ENCODE results near the gene PRPF38B. TPM values are rescaled to one million over a fixed set of nuclear protein-coding genes. Genes with fewer than 3 reads are reported as not detected.
"Not testable (repeated sequence)": the region's sequence is repeated elsewhere in the genome, so short reads cannot be mapped to it uniquely, and the experiment has no call there.

PRPF38B gene
- 10 to 100 TPM; 73.8 to 75.4 TPM for total RNA-seq

GRCh38 chr1:108691942-108692723 lies at the start of gene PRPF38B:
PRPF38B (plus strand) TSS chr1:108692310; CDS start chr1:108692592, 282 bp downstream.
- POLR2A ChIA-PET: interaction anchor here (0.5 to 3.8 kb wide), 11 partner anchors 11 to 492 kb away, joined by 3 to 74 read pairs (median 8); partner anchors contain the start of genes EEIG2, HENMT1 and SLC25A24
- CTCF ChIA-PET: interaction anchor here (0.8 to 2.8 kb wide), 8 partner anchors 10 to 131 kb away, joined by 3 to 18 read pairs (median 4); partner anchors contain the start of genes HENMT1 and STXBP3

DNA sequence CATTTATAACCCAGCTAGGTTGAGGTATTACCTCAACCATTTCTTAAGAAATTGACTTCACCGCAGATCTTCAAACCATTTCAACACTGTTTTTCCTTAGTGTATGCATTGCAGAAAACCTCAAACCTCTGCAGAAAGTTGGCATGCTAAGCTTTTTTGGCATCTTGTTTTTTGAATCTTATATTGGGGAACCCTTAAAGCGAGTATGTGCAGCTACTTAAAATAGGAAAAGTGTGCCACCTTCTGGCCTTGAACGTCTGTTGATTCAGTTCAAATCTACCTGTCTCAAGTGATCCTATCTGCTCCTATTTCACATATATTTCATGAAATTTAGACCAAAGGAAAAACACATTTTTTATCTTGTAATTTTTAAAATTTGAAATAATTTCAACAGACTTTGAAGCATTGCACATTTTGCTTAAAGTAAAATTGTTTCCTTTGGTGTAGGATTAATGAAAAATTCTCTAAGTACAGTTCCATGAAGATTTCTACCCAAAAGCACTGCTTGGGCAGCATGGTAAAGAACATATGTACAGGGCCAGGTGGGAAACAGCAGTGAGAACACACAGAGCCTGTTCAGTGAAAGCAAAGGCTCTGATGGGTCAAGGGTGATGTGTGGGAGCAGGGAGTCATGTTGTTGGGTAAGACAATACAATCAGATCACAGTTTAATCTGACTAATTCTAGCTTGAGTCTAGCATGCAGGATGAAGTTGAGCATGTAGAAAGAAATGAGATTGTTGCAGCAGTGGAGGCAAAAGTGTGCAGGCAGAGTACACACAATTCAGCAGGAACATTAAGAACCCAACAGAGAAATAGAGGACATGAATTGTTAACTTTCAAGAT lies 48.4 kb upstream of the PRPF38B start:
- POLR2A ChIA-PET: interaction anchor here (1.0 to 5.4 kb wide), 4 partner anchors 18 to 83 kb away, joined by 3 to 55 read pairs (median 32); partner anchors contain the start of genes EEIG2, HENMT1 and PRPF38B
- CTCF ChIA-PET: interaction anchor here (0.6 to 4.5 kb wide), 14 partner anchors 11 to 142 kb away, joined by 3 to 30 read pairs (median 4); partner anchors contain the start of genes EEIG2, HENMT1 and PRPF38B

DNA sequence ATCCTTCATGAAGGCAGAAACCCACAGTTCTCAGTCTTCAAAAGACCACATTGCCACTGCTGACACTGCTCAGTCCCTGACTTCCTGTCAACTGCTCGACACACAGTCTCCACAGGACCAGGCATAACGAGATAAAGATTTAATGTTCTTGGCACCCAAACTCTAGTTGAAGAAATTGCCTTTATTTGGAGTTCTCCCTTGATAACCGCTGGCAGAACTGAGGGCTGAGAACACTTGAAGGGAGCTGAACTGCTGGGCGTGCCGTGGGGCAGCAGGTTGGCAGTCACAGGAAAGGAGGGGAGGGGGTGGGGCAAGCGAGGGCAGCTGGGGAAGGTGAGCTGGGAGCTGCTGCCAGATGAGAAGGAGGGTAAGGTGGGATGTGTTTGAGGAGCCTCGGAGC lies 47.1 kb upstream of the PRPF38B start:
- ChIA-PET POLR2A (interaction anchor here (0.8 to 5.4 kb wide), 3 partner anchors 17 to 84 kb away, joined by 4 to 55 read pairs (median 54); partner anchors contain the start of genes HENMT1 and PRPF38B), CTCF (interaction anchor here (0.9 to 4.5 kb wide), 7 partner anchors 16 to 134 kb away, joined by 3 to 30 read pairs (median 18); partner anchors contain the start of genes EEIG2, HENMT1 and PRPF38B)

DNA sequence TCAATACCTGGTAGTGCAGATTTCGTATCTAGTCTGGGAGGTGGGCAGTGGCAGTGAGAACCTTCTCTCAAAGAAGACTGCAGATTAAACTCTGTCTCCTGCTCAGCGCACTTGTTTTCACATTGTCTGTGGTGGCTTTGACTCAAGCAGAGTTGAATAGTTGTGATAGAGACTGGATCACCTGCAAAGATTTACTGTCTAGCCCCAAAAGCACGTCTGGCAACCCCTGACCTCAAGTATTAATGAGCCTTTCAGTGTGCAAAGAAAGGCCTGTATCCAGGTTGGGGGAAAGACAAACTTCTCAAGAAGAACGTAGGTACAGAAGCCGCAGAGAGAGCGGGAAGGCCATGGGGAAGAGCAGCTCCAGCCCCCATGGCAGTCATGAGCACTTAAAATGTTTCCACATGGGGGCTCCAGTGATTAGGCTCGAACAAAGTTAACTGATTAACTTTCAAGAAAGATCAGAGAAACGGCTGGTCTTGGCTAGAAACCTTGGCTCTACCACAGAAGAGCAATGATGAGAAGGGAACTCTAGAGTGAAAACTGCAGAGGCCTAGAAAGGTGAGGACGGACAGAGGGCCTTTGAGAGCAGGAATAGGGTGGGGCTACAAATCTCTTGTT lies 46.4 kb upstream of the PRPF38B start:
- POLR2A ChIA-PET: interaction anchor here (0.8 to 5.4 kb wide), 3 partner anchors 16 to 85 kb away, joined by 4 to 55 read pairs (median 54); partner anchors contain the start of genes HENMT1 and PRPF38B
- CTCF ChIA-PET: interaction anchor here (1.5 to 4.5 kb wide), 4 partner anchors 16 to 85 kb away, joined by 6 to 30 read pairs (median 22); partner anchors contain the start of genes EEIG2, HENMT1 and PRPF38B

GRCh38 chr1:108646265-108646647 lies 45.9 kb upstream of the PRPF38B start:
- POLR2A ChIA-PET: interaction anchor here (1.1 to 5.4 kb wide), 3 partner anchors 15 to 56 kb away, joined by 3 to 55 read pairs (median 54); partner anchors contain the start of genes HENMT1 and PRPF38B
- CTCF ChIA-PET: interaction anchor here (1.5 to 4.5 kb wide), 4 partner anchors 11 to 86 kb away, joined by 6 to 30 read pairs (median 12); partner anchors contain the start of genes EEIG2, HENMT1 and PRPF38B

GRCh38 chr1:108646648-108647269 lies 45.4 kb upstream of the PRPF38B start:
- CTCF ChIA-PET: interaction anchor here (1.1 to 4.5 kb wide), 5 partner anchors 10 to 86 kb away, joined by 4 to 30 read pairs (median 7); partner anchors contain the start of genes EEIG2, HENMT1 and PRPF38B
- POLR2A ChIA-PET: interaction anchor here (0.8 to 5.4 kb wide), 5 partner anchors 9 to 87 kb away, joined by 3 to 55 read pairs (median 4); partner anchors contain the start of genes EEIG2, HENMT1 and PRPF38B

GRCh38 chr1:108653431-108654105 lies 38.5 kb upstream of the PRPF38B start:
- ChIA-PET CTCF (no interaction called here), POLR2A (no interaction called here)

DNA sequence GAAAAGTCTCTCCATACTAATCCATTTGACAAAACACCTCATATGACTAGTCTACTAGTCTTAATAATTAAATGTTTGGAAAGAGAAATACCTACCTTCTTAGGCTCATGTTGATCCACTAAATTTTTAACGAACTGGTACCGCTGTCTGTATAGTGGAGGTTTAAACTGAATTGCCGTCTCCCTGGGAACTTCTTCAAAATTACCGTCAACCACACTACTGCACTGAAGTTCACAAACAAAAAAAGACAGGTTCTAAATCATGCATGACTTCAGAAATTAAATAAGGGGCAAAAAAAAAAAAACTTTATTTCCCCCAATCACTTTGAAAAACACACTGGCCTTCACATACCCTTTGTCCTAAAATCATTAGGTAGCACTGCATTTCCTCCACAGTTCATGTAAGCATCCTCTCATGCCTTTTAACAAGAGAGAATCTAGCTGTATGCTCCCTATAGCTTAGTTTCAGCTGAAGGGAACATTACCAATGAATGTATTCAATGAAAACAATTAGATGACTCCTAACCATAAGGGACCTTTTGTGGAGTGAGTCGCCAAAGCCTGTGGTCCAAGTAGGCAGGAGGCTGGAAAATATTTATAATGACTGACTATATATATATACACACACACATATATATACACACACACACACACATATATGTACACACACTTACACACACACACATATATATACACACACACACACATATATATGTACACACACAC lies 34.6 kb upstream of the PRPF38B start:
- POLR2A ChIA-PET: no interaction called here

DNA sequence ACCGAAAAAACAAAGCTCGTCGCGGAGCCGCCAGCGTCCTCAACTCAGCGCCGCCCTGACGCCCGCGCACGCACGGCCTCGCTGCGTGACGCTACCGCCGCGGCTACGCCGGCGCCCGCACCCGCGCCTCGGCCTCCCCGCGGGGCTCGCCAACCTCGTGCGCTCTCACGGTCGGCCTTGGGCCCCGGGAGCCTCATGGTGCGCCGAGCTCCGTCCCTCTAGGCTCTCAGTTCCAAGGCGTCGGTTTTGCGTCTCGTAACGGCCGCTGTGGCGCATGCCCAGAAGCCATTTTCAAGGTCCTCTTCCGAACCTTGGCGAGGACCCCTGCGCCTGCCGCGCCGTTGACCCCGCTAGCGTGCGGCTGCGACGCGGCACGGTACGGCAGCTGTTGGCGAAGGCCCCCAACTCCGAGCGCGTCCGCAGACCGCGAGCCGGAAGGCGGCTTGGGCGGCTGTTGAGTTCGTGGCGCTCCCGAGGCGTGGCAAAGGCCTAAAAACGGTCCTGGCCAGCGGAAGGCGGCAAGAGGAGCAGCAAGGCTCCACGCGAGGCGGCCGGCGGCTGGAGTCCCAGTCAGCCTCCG lies 31.0 kb upstream of the PRPF38B start, which contains the start of gene HENMT1:
TSS of gene HENMT1 (minus strand) at position 64 of the 580 bp plus-strand sequence. CDS start 1,209 bp downstream, outside the sequence.
- ChIA-PET POLR2A (interaction anchor here (0.7 to 4.7 kb wide), 8 partner anchors 15 to 555 kb away, joined by 3 to 74 read pairs (median 4); partner anchors contain the start of genes EEIG2, PRPF38B and STXBP3), CTCF (interaction anchor here (0.7 to 2.8 kb wide), 6 partner anchors 16 to 149 kb away, joined by 3 to 30 read pairs (median 5); partner anchors contain the start of gene PRPF38B)

More for the DNA sequence above, 34.6 kb upstream of the PRPF38B start:
- CTCF ChIA-PET: interaction anchor here (2.4 kb wide), 1 partner anchor 11 kb away, joined by 7 read pairs; no protein-coding TSS in a partner anchor

GRCh38 chr1:108663074-108663473 lies 29.0 kb upstream of the PRPF38B start:
- ChIA-PET CTCF (interaction anchor here (1.3 to 2.8 kb wide), 2 partner anchors 16 to 29 kb away, joined by 4 to 10 read pairs; partner anchors contain the start of gene PRPF38B), POLR2A (interaction anchor here (0.9 to 4.7 kb wide), 2 partner anchors 30 to 34 kb away, joined by 3 to 74 read pairs; partner anchors contain the start of gene PRPF38B)

DNA sequence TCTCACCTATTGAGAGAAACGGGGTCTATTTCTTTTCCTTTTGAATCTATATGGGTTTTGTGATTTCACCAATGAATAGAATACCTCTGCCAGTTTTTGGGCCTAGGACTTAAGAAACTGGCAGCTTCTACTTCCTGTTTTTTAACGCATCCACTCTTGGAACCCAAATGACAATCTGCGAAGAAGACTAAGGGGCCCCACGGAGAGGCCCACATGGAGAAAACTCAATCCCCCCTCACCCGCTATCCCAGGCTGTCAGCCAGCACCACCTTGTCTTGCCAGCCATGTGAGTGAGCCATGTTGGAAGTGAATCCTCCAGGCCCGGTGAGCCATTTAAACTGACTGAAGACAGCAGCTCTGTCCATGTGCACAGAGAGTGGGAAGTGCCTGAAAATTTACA lies 27.6 kb upstream of the PRPF38B start:
- ChIA-PET POLR2A (interaction anchor here (4.7 kb wide), 1 partner anchor 28 kb away, joined by 74 read pairs; the partner anchor contains the start of gene PRPF38B), CTCF (no interaction called here)

GRCh38 chr1:108665067-108665466 lies 27.0 kb upstream of the PRPF38B start:
- CTCF ChIA-PET: interaction anchor here (0.6 to 0.8 kb wide), 2 partner anchors 18 to 76 kb away, joined by 3 to 4 read pairs; no protein-coding TSS in a partner anchor
- POLR2A ChIA-PET: no interaction called here

GRCh38 chr1:108665771-108666170 lies 26.3 kb upstream of the PRPF38B start:
- POLR2A ChIA-PET: no interaction called here
- CTCF ChIA-PET: interaction anchor here (0.6 to 0.8 kb wide), 2 partner anchors 17 to 77 kb away, joined by 3 to 4 read pairs; no protein-coding TSS in a partner anchor

GRCh38 chr1:108667422-108667821 lies 24.7 kb upstream of the PRPF38B start:
- CTCF ChIA-PET: interaction anchor here (1.1 kb wide), 1 partner anchor 23 kb away, joined by 3 read pairs; no protein-coding TSS in a partner anchor
- POLR2A ChIA-PET: not testable (repeated sequence)

DNA sequence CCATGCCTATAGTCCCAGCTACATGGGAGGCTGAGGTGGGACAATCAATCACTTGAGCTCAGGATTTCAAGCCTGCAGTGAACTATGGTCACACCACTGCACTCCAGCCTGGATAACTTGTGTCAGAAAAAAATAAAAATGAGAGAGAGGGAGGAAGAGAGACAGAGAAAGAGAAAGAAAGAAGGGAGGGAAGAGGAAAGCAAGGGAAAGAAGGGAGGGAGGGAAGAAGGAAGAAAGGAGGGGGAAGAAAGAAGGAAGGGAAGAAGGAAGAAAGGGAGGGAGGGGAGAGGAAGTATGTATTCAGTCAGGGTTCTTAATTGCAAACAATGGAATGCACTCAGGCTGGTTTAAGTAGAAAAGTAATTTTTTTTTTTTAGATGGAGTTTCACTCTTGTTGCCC lies 23.3 kb upstream of the PRPF38B start:
- CTCF ChIA-PET: interaction anchor here (0.7 kb wide), 1 partner anchor 25 kb away, joined by 4 read pairs; no protein-coding TSS in a partner anchor
- POLR2A ChIA-PET: interaction anchor here (0.6 kb wide), 1 partner anchor 36 kb away, joined by 11 read pairs; no protein-coding TSS in a partner anchor
